Transverse colon (tissue), 4 donors: Measurements from ENCODE around the gene IRAK4. TPM values are rescaled to one million over a fixed set of nuclear protein-coding genes. Genes with fewer than 3 reads are reported as not detected.

ENCODE experiments used
- total RNA-seq, 4 donors: library from RNA; depleted of rRNA; stranded (reverse); fragments of >200 nt; gene quantifications; one replicate each; pipeline ENCODE4 v1.1.0, GENCODE V29; 2016

IRAK4 gene
- total RNA-seq, 4 donors from 2014 or later = 6.6 to 39.7 (median 19.0) TPM

Other genes with a start within 250 kb of the IRAK4 start
- not detected for gene ADAMTS20, start 206.7 kb upstream of the IRAK4 start, total RNA-seq
- 10 to 100 TPM in 2 of 4 donors, 1 to 10 TPM in 2; 3.0 to 16.3 (median 9.5) TPM for gene PUS7L, start 161 bp upstream of the IRAK4 start, total RNA-seq
- 10 to 100 TPM; 32.8 to 99.9 (median 62.5) TPM for gene TWF1, start 47.4 kb downstream of the IRAK4 start, total RNA-seq
- gene TMEM117, start 77.1 kb downstream of the IRAK4 start, total RNA-seq = 10 to 100 TPM in 3 of 4 donors, under 1 TPM in 1; 0.40 to 92.8 (median 25.6) TPM